Testis (tissue), 3 donors: ENCODE measurements around the gene CSMD2. TPM values are rescaled to one million over a fixed set of nuclear protein-coding genes. Genes with fewer than 3 reads are reported as not detected.
A peak's percentile ranks its signal among the peaks of the same experiment; 100 is the strongest.

Source experiments
- DNase-seq: peaks from one replicate; pipeline ENCODE4 v3.0.0-alpha.2; 2019
- H3K27ac ChIP-seq, 2 donors: fragments of 200-600 bp; sonication (generic); one replicate each; pipeline ENCODE4 v1.5.1; 2019
- H3K27me3 ChIP-seq: fragments of 200-600 bp; sonication (generic); one replicate; pipeline ENCODE4 v1.5.1; 2019
- H3K36me3 ChIP-seq: fragments of 200-600 bp; sonication (generic); one replicate; pipeline ENCODE4 v1.5.1; 2017; ENCODE audit warnings: low read depth; ENCODE audit errors: missing control alignments
- H3K4me1 ChIP-seq: fragments of 200-600 bp; sonication (generic); one replicate; pipeline ENCODE4 v1.5.1; 2019
- H3K4me3 ChIP-seq, 2 donors: fragments of 200-600 bp; sonication (generic); one replicate each; pipeline ENCODE4 v1.5.1; 2017 to 2019
- H3K9me3 ChIP-seq: fragments of 200-600 bp; sonication (generic); one replicate; pipeline ENCODE4 v1.5.1; 2017
- CTCF ChIP-seq, 3 experiments: fragments of 450-650 bp in 2 of 3; fragments of 200-600 bp in 1 of 3; sonication (generic) in 1 of 3; IDR thresholded peaks; one replicate each; pipeline ENCODE4 v1.5.1; 2016 to 2019; ENCODE audit warnings: antibody characterized with exemption in 3 of 3, mild to moderate bottlenecking in 2 of 3, moderate library complexity in 1 of 3
- POLR2A ChIP-seq: fragments of 450-650 bp; IDR thresholded peaks from one replicate; pipeline ENCODE4 v1.6.1; 2017; ENCODE audit warnings: antibody characterized with exemption, mild to moderate bottlenecking, moderate library complexity
- WGBS, 2 donors: methylation state at CpG; one replicate each; pipeline ENCODE4 v1.1.5; 2018; 5-methylcytosine and 5-hydroxymethylcytosine counted together
- intact Hi-C: fragments of 100-400 bp; cut with DNase I; formaldehyde crosslinking; loops from one replicate; pipeline ENCODE4 v1.15.1; 2023; ENCODE audit warnings: low total_unique reads
- polyA plus RNA-seq: library from polyadenylated mRNA; stranded (reverse); fragments of 350-450 nt; fragmentation: Illumina TruSeq; extraction: RNeasy Lipid Tissue Mini Kit (QIAGEN cat#74804); gene quantifications from one replicate; pipeline ENCODE4 v1.2.3, GENCODE V29; 2014; ENCODE audit warnings: low read depth, low replicate concordance; ENCODE audit not compliant: insufficient read depth
- total RNA-seq, 2 donors: library from RNA; depleted of rRNA; stranded (reverse); fragments of >200 nt; gene quantifications; one replicate each; pipeline ENCODE4 v1.2.3, GENCODE V29; 2016

CSMD2 gene
- total and polyA plus RNA-seq, 3 donors from 2014 or later = 1.2 to 3.8 (median 2.7) TPM

GRCh38 chr1:33738536-33738935 lies 426.5 kb downstream of the CSMD2 start:
- H3K27ac ChIP-seq = no peak overlapping the region
- TF ChIP-seq CTCF (IDR thresholded peaks at IDR 0.05) (no peak), POLR2A (no peak)
- intact Hi-C loops = loop anchor here (10.0 kb wide), 1 partner anchor 426 kb away; the partner anchor contains the start of gene CSMD2
- no peak overlapping the region for H3K4me3 ChIP-seq
- H3K4me1 ChIP-seq = no peaks in the 10 kb centered on the region
- no peaks in the 10 kb centered on the region for H3K9me3 ChIP-seq
- DNase-seq = no peak
- WGBS, 2 donors = 84% methylated on average over 9 of the region's 9 CpGs
- H3K36me3 ChIP-seq = no peaks in the 10 kb centered on the region
- no peaks in the 10 kb centered on the region for H3K27me3 ChIP-seq

- TF ChIP-seq POLR2A (no peak), CTCF (IDR thresholded peaks at IDR 0.05) (no peak)
- no peak for DNase-seq
- WGBS, 2 donors = 74 to 95% methylated on average over 1 of the region's 1 CpG
- no peak overlapping the region for H3K4me3 ChIP-seq
- H3K27me3 ChIP-seq = no peaks in the 10 kb centered on the region
- H3K4me1 ChIP-seq = no peaks in the 10 kb centered on the region
- intact Hi-C loops = loop anchor here (10.0 kb wide), 1 partner anchor 428 kb away; the partner anchor contains the start of gene CSMD2
- no peaks in the 10 kb centered on the region for H3K9me3 ChIP-seq
- no peaks in the 10 kb centered on the region for H3K36me3 ChIP-seq
- H3K27ac ChIP-seq = no peak overlapping the region
Measured at GRCh38 chr1:33736496-33736895, 428.5 kb downstream of the CSMD2 start.

- H3K36me3 ChIP-seq = no peaks in the 10 kb centered on the region
- H3K27ac ChIP-seq = no peak overlapping the region
- 25 to 32% methylated on average over 3 of the region's 3 CpGs for WGBS, 2 donors
- no peak overlapping the region for H3K4me3 ChIP-seq
- no peak for DNase-seq
- no peaks in the 10 kb centered on the region for H3K27me3 ChIP-seq
- intact Hi-C loops = loop anchor here (10.0 kb wide), 1 partner anchor 429 kb away; the partner anchor contains the start of gene CSMD2
- no peaks in the 10 kb centered on the region for H3K9me3 ChIP-seq
- H3K4me1 ChIP-seq = no peaks in the 10 kb centered on the region
- TF ChIP-seq CTCF (IDR thresholded peaks at IDR 0.05) (peak; percentile 38 to 48 (median 39)), POLR2A (no peak)
Measured at GRCh38 chr1:33735624-33736023, 429.4 kb downstream of the CSMD2 start.

GRCh38 chr1:33727310-33727709 lies 437.7 kb downstream of the CSMD2 start:
- WGBS, 2 donors = 70 to 81% methylated on average over 3 of the region's 3 CpGs
- TF ChIP-seq POLR2A = no peak
- TF ChIP-seq CTCF (IDR thresholded peaks at IDR 0.05) = no peak

GRCh38 chr1:33726274-33726804 lies 438.7 kb downstream of the CSMD2 start:
- Histone ChIP-seq H3K36me3 (no peaks in the 10 kb centered on the region), H3K4me3 (no peak overlapping the region), H3K27ac (no peak overlapping the region), H3K9me3 (no peaks in the 10 kb centered on the region), H3K4me1 (no peaks in the 10 kb centered on the region), H3K27me3 (no peaks in the 10 kb centered on the region)
- DNase-seq = no peak
- intact Hi-C loops = no loop called here
- no peak for TF ChIP-seq POLR2A
- no peak for TF ChIP-seq CTCF (IDR thresholded peaks at IDR 0.05)
- 76 to 86% methylated on average over 6 of the region's 6 CpGs for WGBS, 2 donors

More at GRCh38 chr1:33727310-33727709, 437.7 kb downstream of the CSMD2 start:
- Histone ChIP-seq H3K9me3 (no peaks in the 10 kb centered on the region), H3K36me3 (no peaks in the 10 kb centered on the region), H3K4me1 (no peaks in the 10 kb centered on the region), H3K4me3 (no peak overlapping the region), H3K27ac (no peak overlapping the region), H3K27me3 (no peaks in the 10 kb centered on the region)
- DNase-seq = no peak
- intact Hi-C loops = no loop called here
